Activated naive CD8-positive, alpha-beta T cell (primary cell): ENCODE results near the gene ABRACL.
"Not testable (repeated sequence)": the region's sequence is repeated elsewhere in the genome, so short reads cannot be mapped to it uniquely, and the experiment has no call there.

Source experiments
- H3K27ac Mint-ChIP-seq: one replicate; pipeline ENCODE4 v1.8.0; 2021; ENCODE audit warnings: mixed read lengths
- H3K27me3 Mint-ChIP-seq: one replicate; pipeline ENCODE4 v1.8.0; 2021; ENCODE audit warnings: mixed read lengths
- H3K36me3 Mint-ChIP-seq: one replicate; pipeline ENCODE4 v1.8.0; 2021; ENCODE audit warnings: mixed read lengths
- H3K4me1 Mint-ChIP-seq: one replicate; pipeline ENCODE4 v1.8.0; 2021; ENCODE audit warnings: low read depth, mixed read lengths
- H3K4me3 Mint-ChIP-seq: one replicate; pipeline ENCODE4 v1.8.0; 2021; ENCODE audit warnings: mild to moderate bottlenecking, mixed read lengths
- H3K9me3 Mint-ChIP-seq: one replicate; pipeline ENCODE4 v1.8.0; 2021; ENCODE audit warnings: low read depth, mixed read lengths

ABRACL gene

GRCh38 chr6:139028658-139029469, at the start of gene ABRACL:
ABRACL (plus strand) TSS chr6:139028745; CDS start chr6:139034161, 5,416 bp downstream.
- Mint-ChIP-seq H3K27ac (peak within 1 kb of the TSS; percentile 97), H3K4me3 (peak within 1 kb of the TSS; percentile 89)

GRCh38 chr6:138979365-138979764, 49.2 kb upstream of the ABRACL start:
- no peaks in the 10 kb centered on the region for H3K9me3 Mint-ChIP-seq
- peaks cover 3% of the 10 kb centered on the region for H3K36me3 Mint-ChIP-seq
- peaks cover 68% of the 10 kb centered on the region for H3K4me1 Mint-ChIP-seq
- H3K27me3 Mint-ChIP-seq, result no peaks in the 10 kb centered on the region
- peak overlapping the region; percentile 56 for H3K27ac Mint-ChIP-seq
- H3K4me3 Mint-ChIP-seq, result no peak overlapping the region

More at GRCh38 chr6:139028658-139029469, at the start of gene ABRACL:
- no peaks in the 10 kb centered on the region for H3K9me3 Mint-ChIP-seq
- H3K4me1 Mint-ChIP-seq, result peaks cover 30% of the 10 kb centered on the region
- no peaks in the 10 kb centered on the region for H3K27me3 Mint-ChIP-seq
- peaks cover 5% of the 10 kb centered on the region for H3K36me3 Mint-ChIP-seq

- no peak overlapping the region for H3K4me3 Mint-ChIP-seq
- no peak overlapping the region for H3K27ac Mint-ChIP-seq
- peaks cover 61% of the 10 kb centered on the region for H3K4me1 Mint-ChIP-seq
Observed at GRCh38 chr6:138979813-138980668, 48.5 kb upstream of the ABRACL start.

GRCh38 chr6:138981416-138981815, 47.1 kb upstream of the ABRACL start:
- H3K4me3 Mint-ChIP-seq, result no peak overlapping the region
- H3K27me3 Mint-ChIP-seq, result no peaks in the 10 kb centered on the region
- H3K27ac Mint-ChIP-seq, result no peak overlapping the region
- H3K4me1 Mint-ChIP-seq, result peaks cover 48% of the 10 kb centered on the region
- H3K36me3 Mint-ChIP-seq, result peaks cover 3% of the 10 kb centered on the region
- no peaks in the 10 kb centered on the region for H3K9me3 Mint-ChIP-seq

More at GRCh38 chr6:138979813-138980668, 48.5 kb upstream of the ABRACL start:
- H3K9me3 Mint-ChIP-seq, result no peaks in the 10 kb centered on the region
- H3K36me3 Mint-ChIP-seq, result peaks cover 3% of the 10 kb centered on the region
- H3K27me3 Mint-ChIP-seq, result no peaks in the 10 kb centered on the region

- Mint-ChIP-seq H3K4me1 (peaks cover 14% of the 10 kb centered on the region), H3K27me3 (no peaks in the 10 kb centered on the region), H3K27ac (peak overlapping the region; percentile 75), H3K9me3 (no peaks in the 10 kb centered on the region), H3K36me3 (no peaks in the 10 kb centered on the region), H3K4me3 (no peak overlapping the region)
Observed at GRCh38 chr6:138986578-138986977, 42.0 kb upstream of the ABRACL start.

GRCh38 chr6:138987080-138987642, 41.4 kb upstream of the ABRACL start:
- no peaks in the 10 kb centered on the region for H3K27me3 Mint-ChIP-seq
- no peaks in the 10 kb centered on the region for H3K9me3 Mint-ChIP-seq
- no peak overlapping the region for H3K4me3 Mint-ChIP-seq
- peaks cover 10% of the 10 kb centered on the region for H3K4me1 Mint-ChIP-seq
- H3K36me3 Mint-ChIP-seq, result no peaks in the 10 kb centered on the region
- H3K27ac Mint-ChIP-seq, result peak overlapping the region; percentile 75

- Mint-ChIP-seq H3K4me1 (peaks cover 10% of the 10 kb centered on the region), H3K27me3 (no peaks in the 10 kb centered on the region), H3K4me3 (peak within 1 kb of the TSS; percentile 91), H3K27ac (peak within 1 kb of the TSS; percentile 93), H3K36me3 (no peaks in the 10 kb centered on the region), H3K9me3 (no peaks in the 10 kb centered on the region)
Observed at GRCh38 chr6:138987643-138988468, 40.7 kb upstream of the ABRACL start, which contains the start of gene REPS1. REPS1 (minus strand) TSS chr6:138988253; CDS start chr6:138987682, 571 bp downstream.

- peaks cover 10% of the 10 kb centered on the region for H3K4me1 Mint-ChIP-seq
- no peaks in the 10 kb centered on the region for H3K36me3 Mint-ChIP-seq
- H3K9me3 Mint-ChIP-seq, result no peaks in the 10 kb centered on the region
Observed at GRCh38 chr6:138988469-138988834, 40.1 kb upstream of the ABRACL start.

GRCh38 chr6:138989098-138989983, 39.2 kb upstream of the ABRACL start:
- Mint-ChIP-seq H3K9me3 (no peaks in the 10 kb centered on the region), H3K4me1 (peaks cover 10% of the 10 kb centered on the region), H3K27ac (peak overlapping the region; percentile 93), H3K27me3 (no peaks in the 10 kb centered on the region), H3K4me3 (peak overlapping the region; percentile 91), H3K36me3 (no peaks in the 10 kb centered on the region)

More at GRCh38 chr6:138988469-138988834, 40.1 kb upstream of the ABRACL start:
- no peaks in the 10 kb centered on the region for H3K27me3 Mint-ChIP-seq
- peak overlapping the region; percentile 93 for H3K27ac Mint-ChIP-seq
- peak overlapping the region; percentile 91 for H3K4me3 Mint-ChIP-seq

GRCh38 chr6:138991206-138991605, 37.3 kb upstream of the ABRACL start:
- Mint-ChIP-seq H3K9me3 (no peaks in the 10 kb centered on the region), H3K36me3 (no peaks in the 10 kb centered on the region), H3K4me1 (peaks cover 10% of the 10 kb centered on the region), H3K27ac (no peak overlapping the region), H3K4me3 (no peak overlapping the region), H3K27me3 (no peaks in the 10 kb centered on the region)

GRCh38 chr6:138992965-138993364, 35.6 kb upstream of the ABRACL start:
- H3K27ac Mint-ChIP-seq, H3K27me3 Mint-ChIP-seq, H3K4me1 Mint-ChIP-seq, H3K4me3 Mint-ChIP-seq, H3K9me3 Mint-ChIP-seq, H3K36me3 Mint-ChIP-seq: not testable (repeated sequence)

- H3K36me3 Mint-ChIP-seq, H3K4me1 Mint-ChIP-seq, H3K27me3 Mint-ChIP-seq, H3K9me3 Mint-ChIP-seq, H3K27ac Mint-ChIP-seq, H3K4me3 Mint-ChIP-seq: not testable (repeated sequence)
Observed at GRCh38 chr6:138993410-138993809, 35.1 kb upstream of the ABRACL start.

- Mint-ChIP-seq H3K4me1 (no peaks in the 10 kb centered on the region), H3K4me3 (no peak overlapping the region), H3K36me3 (no peaks in the 10 kb centered on the region), H3K27me3 (no peaks in the 10 kb centered on the region), H3K27ac (no peak overlapping the region), H3K9me3 (no peaks in the 10 kb centered on the region)
Observed at GRCh38 chr6:138996524-138996923, 32.0 kb upstream of the ABRACL start.
